ENCODE data around the gene SLC35F4.

DNA sequence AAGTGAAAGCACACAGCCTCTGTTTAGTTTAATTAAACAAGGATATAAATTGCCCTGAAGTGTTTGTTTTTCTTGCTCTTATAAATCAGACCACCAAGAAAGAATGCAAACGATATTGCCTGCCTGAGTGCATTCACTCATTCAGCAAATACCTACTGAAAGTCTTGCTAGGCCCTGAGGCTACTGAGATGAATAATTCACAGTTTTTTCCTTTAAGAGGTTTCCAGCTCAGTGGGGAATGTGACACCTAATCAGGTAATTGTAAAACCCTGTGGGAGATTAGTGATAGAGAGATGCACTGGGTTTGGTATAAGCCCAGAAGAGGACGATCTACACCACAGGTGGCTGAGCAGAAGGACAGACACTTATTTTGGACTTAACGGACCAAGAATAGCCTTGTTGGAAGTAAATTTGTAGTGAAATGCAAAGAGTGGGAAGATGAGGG lies 151.4 kb downstream of the SLC35F4 start:
- TF ChIP-seq, protein P1, sequence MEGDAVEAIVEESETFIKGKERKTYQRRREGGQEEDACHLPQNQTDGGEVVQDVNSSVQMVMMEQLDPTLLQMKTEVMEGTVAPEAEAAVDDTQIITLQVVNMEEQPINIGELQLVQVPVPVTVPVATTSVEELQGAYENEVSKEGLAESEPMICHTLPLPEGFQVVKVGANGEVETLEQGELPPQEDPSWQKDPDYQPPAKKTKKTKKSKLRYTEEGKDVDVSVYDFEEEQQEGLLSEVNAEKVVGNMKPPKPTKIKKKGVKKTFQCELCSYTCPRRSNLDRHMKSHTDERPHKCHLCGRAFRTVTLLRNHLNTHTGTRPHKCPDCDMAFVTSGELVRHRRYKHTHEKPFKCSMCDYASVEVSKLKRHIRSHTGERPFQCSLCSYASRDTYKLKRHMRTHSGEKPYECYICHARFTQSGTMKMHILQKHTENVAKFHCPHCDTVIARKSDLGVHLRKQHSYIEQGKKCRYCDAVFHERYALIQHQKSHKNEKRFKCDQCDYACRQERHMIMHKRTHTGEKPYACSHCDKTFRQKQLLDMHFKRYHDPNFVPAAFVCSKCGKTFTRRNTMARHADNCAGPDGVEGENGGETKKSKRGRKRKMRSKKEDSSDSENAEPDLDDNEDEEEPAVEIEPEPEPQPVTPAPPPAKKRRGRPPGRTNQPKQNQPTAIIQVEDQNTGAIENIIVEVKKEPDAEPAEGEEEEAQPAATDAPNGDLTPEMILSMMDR (conservative IDR thresholded peaks at IDR 0.05; ENCODE audit: low read depth, low read length), result no peak
- TF ChIP-seq EZH2 (IDR thresholded peaks at IDR 0.05; ENCODE audit: borderline replicate concordance, low read depth, low read length, poor library complexity, severe bottlenecking), result no peak
